NCI-H2029 (cell line): ENCODE measurements around the gene TMPRSS7.
A peak's percentile ranks its signal among the peaks of the same experiment; 100 is the strongest.
"Not testable (repeated sequence)": the region's sequence is repeated elsewhere in the genome, so short reads cannot be mapped to it uniquely, and the experiment has no call there.

Experiments
- DNase-seq: peaks from one replicate; lab custom pipeline; 2025; lab: John Stamatoyannopoulos, UW

The TMPRSS7 gene

GRCh38 chr3:112013058-112013783, 21.3 kb upstream of the TMPRSS7 start:
- no peak for DNase-seq

GRCh38 chr3:112013784-112014143, 20.8 kb upstream of the TMPRSS7 start:
- DNase-seq: no peak

- DNase-seq: no peak
These were observed 17.4 kb upstream of the TMPRSS7 start for GRCh38 chr3:112017091-112017490.

- DNase-seq: no peak
These were observed 15.8 kb upstream of the TMPRSS7 start for GRCh38 chr3:112018712-112019111.

- DNase-seq: no peak
These were observed 14.8 kb upstream of the TMPRSS7 start for GRCh38 chr3:112019716-112020115.

GRCh38 chr3:112020674-112021085, 13.9 kb upstream of the TMPRSS7 start:
- no peak for DNase-seq

- no peak for DNase-seq
These were observed 7.4 kb upstream of the TMPRSS7 start for GRCh38 chr3:112027142-112027541.

- no peak for DNase-seq
These were observed 6.7 kb upstream of the TMPRSS7 start for GRCh38 chr3:112027826-112028225.

GRCh38 chr3:112030901-112031300, 3.6 kb upstream of the TMPRSS7 start:
- no peak for DNase-seq

GRCh38 chr3:112032098-112032731, 2.3 kb upstream of the TMPRSS7 start:
- peak; percentile 43 for DNase-seq

- no peak for DNase-seq
These were observed 705 bp downstream of the TMPRSS7 start for GRCh38 chr3:112035241-112035640.

- DNase-seq: not testable (repeated sequence)
These were observed 2.7 kb downstream of the TMPRSS7 start for GRCh38 chr3:112037194-112037593.

GRCh38 chr3:112038863-112039262, 4.3 kb downstream of the TMPRSS7 start:
- peak; percentile 50 for DNase-seq

GRCh38 chr3:112041321-112041720, 6.8 kb downstream of the TMPRSS7 start:
- no peak for DNase-seq

- DNase-seq: peak; percentile 99
These were observed 8.3 kb downstream of the TMPRSS7 start for GRCh38 chr3:112042842-112043280.

GRCh38 chr3:112043621-112044201, 9.2 kb downstream of the TMPRSS7 start:
- peak; percentile 73 for DNase-seq

- DNase-seq: no peak
These were observed 12.1 kb downstream of the TMPRSS7 start for GRCh38 chr3:112046599-112046998.

GRCh38 chr3:112047264-112047663, 12.7 kb downstream of the TMPRSS7 start:
- no peak for DNase-seq

- DNase-seq: no peak
These were observed 14.4 kb downstream of the TMPRSS7 start for GRCh38 chr3:112048911-112049310.

- DNase-seq: no peak
These were observed 18.7 kb downstream of the TMPRSS7 start for GRCh38 chr3:112053229-112053628.

GRCh38 chr3:112056451-112056929, 22.0 kb downstream of the TMPRSS7 start:
- no peak for DNase-seq

- DNase-seq: no peak
These were observed 25.0 kb downstream of the TMPRSS7 start for GRCh38 chr3:112059497-112059896.

GRCh38 chr3:112061152-112061551, 26.6 kb downstream of the TMPRSS7 start:
- DNase-seq: no peak
